Anterior cingulate cortex (tissue), 58 donors: Measurements from ENCODE around the gene ZNF605.
A peak's percentile ranks its signal among the peaks of the same experiment; 100 is the strongest.
"Not testable (repeated sequence)": the region's sequence is repeated elsewhere in the genome, so short reads cannot be mapped to it uniquely, and the experiment has no call there.

Experiments used
- DNase-seq, 58 donors: peaks; one replicate each; lab custom pipeline; 2025; lab: John Stamatoyannopoulos, UW

The ZNF605 gene

DNA sequence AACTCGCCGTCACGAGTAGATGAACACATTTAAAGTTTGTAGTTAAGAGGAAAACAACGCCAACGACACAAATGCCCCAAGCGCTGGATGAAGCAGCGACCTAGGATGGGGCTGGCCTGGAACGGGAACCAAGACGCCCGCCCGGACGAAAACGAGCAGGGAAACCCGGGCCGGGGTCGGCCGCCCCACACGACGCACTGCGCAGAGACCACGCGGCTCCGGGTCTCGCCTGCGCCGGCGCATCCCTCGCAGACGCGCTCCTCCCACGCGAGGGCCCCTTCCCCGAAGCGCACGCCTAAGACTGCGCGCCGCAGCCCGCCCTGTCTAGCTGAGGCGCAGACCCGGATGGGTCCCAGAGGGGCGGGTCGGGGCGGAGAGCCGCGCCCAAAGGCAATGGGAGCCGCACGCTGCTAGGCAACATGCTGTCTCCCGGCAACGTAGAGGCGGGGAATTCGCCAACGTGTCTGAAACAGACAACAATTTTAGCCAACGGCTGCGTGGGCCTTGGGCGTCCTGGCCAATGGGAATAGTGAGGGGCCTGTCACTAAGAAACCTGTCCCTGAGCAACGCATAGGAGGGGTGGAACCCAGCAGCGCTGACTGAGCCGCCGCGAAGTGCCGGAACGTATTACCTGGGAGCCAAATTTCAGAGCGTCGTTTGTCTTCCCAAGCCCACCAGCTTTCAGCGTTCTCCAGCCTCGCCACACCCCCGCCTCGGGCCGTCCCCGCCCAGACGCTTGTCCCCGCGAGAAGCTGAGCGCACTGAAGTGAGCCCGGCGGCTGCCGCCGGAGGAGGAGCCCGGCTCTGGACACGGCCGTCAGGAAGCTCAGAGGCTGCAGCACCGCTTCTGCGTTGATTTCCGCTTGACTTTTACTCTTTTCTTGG is 47.7 kb downstream of the ZNF605 start:
- peak; percentile 55 to 97 (median 93) for DNase-seq

DNA sequence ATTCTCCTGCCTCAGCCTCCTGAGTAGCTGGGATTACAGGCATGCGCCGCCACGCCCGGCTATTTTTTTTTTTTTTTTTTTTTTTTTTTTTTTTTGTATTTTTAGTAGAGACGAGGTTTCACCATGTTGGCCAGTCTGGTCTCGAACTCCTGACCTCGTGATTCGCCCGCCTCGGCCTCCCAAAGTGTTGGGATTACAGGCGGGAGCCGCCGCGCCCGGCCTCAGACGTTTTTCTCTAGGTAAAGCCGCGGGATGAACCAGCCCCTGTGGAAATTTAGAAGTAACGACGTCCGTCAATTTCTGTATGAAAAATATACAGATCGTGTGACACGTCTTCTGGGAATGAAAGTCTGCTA is 48.3 kb downstream of the ZNF605 start:
- DNase-seq, result peak in 4 of 58 donors; percentile 29 to 36 (median 33)

DNA sequence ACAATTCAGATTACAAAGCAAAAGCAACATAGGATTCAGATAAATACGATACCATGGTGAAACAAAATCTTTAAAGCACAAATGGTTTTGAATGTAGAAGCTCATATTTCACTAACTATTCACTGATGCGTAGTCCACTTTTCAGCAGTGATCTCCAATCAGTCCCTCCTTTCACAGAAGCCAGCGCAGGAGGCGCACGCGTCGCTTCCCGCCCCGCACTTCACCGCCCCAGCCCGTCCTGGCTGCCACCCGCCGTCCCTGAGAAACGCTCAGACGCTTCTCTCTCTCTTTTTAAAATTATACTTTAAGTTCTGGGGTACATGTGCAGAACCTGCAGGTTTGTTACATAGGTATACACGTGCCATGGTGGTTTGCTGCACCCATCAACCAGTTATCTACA is 48.9 kb downstream of the ZNF605 start:
- DNase-seq, result peak in 6 of 58 donors; percentile 2 to 11 (median 6)

DNA sequence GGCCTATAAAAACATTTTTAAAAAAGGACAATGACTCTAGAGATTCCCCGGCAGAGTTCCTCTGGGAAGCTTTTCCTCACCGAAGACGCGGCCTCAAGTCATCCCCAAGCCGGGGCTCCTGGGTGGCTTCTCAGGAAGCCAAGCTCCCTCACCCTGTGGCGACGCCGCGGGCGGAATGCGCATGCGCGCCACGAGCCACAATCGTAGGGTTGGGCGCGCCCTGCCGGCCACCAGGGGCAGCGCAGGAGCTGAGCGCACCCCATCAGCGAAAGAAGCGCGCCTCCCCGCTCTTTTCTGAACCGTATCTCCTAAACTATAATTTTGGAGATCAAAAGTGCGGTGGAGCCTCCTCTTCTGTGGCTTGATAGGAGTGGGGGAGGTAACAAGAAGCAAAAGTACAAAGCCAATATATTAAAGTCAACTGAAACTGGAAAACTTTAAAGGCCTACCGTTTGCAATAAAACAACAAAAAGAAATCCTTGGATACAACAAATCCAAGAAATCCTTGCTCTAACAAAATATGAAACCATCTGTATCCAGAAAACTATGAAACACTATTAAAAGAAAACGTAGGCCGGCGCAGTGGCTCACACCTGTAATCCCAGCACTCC is 51.3 kb downstream of the ZNF605 start:
- DNase-seq, result peak in 50 of 58 donors; percentile 4 to 78 (median 41)

DNA sequence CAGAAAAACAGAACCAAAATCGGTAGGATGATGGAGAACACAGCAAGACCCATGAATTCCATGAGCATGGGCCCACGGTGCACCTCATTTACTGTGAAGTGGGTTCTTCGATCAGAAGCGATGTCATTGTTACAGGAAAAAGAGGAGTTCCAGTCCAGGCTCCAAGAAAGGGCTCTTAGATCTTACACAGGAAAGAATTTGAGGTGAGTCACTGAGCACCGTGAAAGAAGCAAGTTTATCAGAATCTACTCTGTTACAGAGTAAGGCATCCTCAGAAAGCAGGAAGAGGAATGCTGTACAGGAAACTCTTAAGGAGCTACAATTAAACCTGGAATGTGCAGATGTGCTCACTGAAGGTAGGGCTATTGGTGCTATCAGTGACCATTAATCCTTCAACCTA is 57.1 kb downstream of the ZNF605 start:
- no peak for DNase-seq

DNA sequence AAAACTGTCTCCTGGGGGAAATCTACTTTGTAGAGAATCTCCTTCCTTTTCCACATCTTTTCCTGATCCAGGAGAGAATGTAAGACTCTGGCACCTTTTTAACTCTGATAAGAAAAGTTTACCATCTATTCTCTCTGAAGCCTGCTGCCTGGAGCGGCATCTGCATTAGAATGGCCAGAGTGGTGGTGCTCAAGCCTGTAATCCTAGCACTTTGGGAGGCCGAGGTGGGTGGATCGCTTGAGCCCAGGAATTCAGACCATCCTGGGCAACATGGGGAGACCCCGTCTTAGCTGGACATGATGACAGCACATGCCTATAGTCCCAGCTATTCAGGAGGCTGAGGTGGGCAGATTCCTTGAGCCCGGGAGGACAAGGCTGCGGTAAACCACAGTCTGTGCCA is 67.3 kb downstream of the ZNF605 start:
- DNase-seq, result no peak

DNA sequence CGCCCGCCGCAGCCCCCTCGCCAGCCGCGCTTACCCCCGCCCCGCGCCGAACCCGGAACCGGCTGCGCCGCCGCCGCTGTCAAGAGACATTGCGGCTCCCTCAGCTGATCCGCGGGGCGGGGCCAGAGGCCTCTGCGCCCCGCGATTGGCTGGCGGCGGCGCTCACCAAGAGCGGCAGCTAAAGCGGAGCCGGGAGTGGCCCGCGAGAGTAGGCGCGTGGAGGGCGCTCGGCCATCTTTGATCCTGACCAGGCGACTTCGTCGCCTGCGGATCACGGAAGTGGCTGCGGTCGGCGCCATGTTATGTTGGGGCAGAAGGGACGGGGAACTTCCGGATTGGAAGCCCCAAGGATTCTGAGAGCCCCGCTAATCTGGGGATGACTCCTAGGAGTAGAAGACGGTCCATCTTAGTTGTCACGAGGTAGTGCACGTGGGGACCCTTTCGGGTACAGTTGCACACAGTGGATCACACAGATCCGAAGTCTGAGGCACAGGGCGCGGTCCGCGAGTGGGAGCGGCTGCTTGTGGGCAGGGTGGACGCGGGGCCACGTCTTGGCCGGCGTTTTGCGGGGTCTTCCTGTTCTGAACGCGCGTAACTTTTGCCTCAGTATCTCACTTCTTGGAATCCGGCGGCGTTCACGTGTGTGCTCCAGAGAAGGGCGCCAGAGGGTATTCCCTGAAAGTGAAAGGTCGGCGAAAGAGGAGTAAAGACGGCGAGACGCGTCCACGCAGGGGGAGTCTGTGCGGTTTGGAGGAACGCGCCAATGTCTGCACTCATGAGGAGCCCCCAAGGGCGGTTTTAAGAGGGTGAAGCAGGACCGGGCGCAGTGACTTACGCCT is 68.4 kb downstream of the ZNF605 start, which contains the start of gene CHFR:
Gene CHFR (minus strand): TSS at position 93 of the 839 bp plus-strand sequence. CDS start 277 bp downstream, outside the sequence.
- DNase-seq, result peak; percentile 63 to 99 (median 95)

DNA sequence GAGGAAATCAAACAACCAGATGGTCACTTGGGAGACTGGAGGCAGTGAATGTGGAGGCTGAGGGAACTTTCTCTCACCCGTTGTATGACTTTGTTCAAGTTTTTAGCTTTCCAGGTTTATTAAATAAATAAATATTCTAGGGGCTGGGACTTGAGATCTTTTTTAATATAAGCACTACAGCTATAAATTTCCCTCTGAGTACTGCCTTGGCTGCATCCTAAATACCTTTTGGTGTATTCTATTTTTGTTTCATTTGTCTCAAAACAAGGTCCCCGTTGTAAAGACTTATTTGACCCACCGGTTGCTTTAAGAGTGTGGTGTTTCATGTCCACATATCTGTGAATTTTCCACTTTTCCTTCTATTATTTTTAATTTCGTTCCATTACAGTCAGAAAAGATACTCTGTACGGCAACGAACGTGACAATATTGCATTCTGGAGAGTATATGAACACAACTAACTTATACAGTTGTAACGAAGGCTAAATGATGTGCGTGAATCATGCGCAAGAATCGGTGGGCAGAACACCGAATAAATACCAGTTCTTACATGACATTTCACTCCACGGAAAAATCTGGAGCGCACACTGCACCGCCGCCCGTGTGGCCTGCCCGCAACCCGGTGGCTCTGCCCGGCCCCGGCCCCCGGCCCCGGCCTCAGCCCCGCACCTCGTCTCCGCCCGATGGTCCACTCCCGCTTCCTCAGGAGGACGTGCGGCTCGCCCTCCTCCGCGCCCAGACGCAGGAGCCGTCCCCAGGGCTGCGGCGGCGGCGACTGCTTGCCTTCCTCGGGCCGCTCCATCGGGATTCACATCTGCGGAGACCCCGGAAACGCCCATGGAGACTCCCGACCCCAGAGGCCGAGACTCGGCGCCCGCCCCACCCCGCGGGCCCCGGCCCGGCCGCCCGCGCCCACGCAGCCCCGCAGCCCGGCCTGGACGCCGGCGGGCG is 69.3 kb downstream of the ZNF605 start:
- DNase-seq, result peak in 6 of 58 donors; percentile 37 to 60 (median 48)

DNA sequence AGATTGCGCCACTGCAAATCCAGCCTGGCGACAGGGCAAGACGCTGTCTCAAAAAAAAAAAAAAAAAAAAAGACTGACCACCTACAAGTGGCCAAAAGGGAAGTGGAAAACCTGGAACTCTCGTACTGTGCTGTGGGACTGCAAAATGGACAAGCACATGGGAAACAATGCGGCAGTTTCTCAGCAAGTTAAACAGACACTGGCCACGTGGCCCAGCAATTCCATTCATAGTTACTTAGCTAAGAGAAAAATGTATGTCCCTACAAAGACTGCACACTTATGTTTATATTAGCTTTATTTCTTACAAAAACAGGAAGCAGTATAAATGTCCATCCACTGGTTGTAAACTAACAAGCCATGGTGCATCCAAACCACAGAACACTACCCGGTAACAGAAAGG is 74.3 kb downstream of the ZNF605 start:
- DNase-seq, result no peak

DNA sequence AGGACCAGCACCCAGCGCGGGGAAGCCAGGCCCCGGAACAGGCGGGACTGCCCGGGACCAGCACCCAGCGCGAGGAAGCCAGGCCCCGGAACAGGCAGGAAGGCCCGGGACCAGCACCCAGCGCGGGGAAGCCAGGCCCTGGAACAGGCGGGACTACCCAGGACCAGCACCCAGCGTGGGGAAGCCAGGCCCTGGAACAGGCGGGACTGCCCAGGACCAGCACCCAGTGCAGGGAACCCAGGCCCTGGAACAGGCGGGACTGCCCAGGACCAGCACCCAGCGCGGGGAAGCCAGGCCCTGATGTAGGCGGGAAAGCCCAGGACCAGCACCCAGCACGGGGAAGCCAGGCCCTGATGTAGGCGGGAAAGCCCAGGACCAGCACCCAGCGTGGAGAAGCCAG is 81.5 kb downstream of the ZNF605 start:
- not testable (repeated sequence) for DNase-seq

DNA sequence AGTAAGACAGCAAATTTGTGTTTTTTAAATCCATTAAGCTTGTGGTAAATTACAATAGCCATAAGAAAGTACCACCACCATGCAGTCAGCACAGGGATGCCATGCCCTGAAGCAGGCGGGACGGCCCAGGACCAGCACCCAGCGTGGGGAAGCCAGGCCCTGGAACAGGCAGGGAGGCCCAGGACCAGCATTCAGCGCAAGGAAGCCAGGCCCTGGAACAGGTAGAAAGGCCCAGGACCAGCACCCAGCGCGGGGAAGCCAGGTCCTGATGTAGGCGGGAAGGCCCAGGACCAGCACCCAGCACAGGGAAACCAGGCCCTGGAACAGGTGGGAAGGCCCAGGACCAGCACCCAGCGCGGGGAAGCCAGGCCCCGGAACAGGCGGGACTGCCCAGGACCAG is 81.9 kb downstream of the ZNF605 start:
- no peak for DNase-seq

DNA sequence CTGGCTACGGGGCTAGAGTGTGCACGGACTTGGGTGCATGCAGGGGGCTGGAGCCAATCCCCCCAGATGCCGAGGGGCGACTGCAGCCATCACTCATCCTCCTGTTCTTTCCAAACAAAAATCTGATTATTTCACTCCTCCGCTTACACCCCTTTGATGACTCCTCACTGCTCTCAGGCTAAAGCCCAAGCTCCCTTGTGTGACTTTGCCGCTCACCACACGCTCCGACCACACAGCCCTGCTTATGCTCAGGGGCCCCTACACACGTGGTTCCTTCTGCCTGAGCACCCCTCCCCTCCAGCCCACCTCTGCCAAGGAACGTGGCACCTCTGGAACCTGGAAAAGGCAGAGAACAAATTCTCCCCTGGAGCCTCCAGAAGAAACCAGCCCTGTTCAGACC is 82.4 kb downstream of the ZNF605 start:
- no peak for DNase-seq

DNA sequence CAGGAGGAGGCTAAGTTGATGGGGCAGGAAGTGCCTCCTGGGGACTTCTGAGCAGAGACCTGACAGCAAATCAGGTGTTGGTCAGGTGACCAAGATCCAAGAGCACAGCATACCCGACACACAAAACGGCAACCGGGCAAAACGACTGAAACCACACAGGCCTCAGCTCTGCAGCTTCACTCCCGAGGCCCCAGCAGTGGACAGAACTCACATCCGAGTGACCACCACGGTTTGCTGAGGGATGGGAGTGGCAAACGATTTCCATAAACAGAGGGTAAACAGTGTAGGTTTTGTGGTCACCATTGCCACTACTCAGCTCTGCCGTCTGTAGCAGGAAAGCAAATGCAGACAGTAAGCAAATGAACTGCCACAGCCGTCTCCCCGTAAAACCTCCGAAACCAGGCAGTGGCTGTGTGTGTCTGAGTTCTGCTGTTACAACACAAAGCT is 83.1 kb downstream of the ZNF605 start:
- no peak for DNase-seq

DNA sequence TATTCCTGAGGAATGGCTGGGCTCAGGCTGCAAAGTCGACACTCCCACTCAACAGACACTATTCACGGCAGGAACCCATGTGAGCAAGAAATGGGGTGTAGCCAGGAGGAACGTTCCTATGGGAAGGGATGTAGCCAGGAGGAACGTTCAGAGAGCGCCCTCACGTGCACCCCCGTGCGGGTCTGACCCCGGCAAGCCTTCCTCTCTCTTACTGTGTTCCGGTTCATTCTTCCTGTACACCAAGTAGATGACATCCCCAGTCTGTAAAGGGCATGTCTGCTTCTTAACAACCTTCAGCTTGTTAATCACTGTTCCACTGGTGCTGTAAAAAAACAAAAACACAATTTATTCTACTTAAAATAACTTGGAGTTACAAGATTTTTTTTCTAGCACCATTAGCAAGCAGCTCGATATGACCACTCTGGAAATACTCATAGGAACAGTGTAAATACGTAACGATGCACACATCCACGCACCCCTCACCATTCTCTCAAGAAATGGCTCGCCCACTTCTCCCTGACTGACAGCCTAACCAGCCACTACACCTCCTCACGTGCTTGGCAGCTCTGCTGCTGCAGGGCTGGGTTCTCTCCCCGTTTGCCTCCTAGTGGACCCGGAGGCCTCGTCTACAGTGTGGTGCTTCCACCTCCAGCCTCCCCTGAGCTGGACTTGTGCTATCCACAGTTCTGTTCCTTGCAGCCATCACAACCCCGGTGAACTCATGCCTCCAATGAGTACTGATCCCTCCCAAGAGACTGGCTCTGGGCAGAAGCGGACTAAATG is 83.8 kb downstream of the ZNF605 start:
- peak in 7 of 58 donors; percentile 6 to 38 (median 21) for DNase-seq

DNA sequence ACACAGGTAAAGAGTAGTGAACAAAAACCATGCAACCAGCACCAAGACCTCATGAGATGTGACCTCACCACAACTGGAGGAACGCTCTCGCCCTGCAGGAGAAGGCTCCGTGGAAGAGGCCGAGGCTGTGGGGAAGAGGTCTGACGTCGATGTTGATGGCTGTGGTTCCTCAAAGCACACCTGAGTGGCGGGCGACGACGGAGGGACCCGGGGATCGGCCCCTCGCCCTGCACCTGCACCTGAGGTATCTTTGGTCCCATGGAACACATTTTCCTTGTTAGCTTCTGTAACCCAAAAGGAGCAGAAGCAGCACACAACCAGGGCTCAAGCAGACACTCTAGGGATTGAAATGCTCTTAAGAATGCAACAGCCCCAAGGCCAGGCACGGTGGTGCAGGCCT is 86.6 kb downstream of the ZNF605 start:
- DNase-seq, result no peak
